IPS-18a (cell line): ENCODE data around the gene RPS3.

Source experiments
- H3K27ac ChIP-seq: one replicate; pipeline ENCODE4 v1.5.1; 2013; ENCODE audit warnings: low read length
- H3K27me3 ChIP-seq: one replicate; pipeline ENCODE4 v1.6.1; 2013; ENCODE audit warnings: mild to moderate bottlenecking, low read length; ENCODE audit not compliant: control insufficient read depth, insufficient read depth
- H3K36me3 ChIP-seq: one replicate; pipeline ENCODE4 v1.6.1; 2013; ENCODE audit warnings: low read depth, low read length; ENCODE audit not compliant: control insufficient read depth
- H3K4me1 ChIP-seq: one replicate; pipeline ENCODE4 v1.6.1; 2013; ENCODE audit warnings: low read depth, low read length; ENCODE audit not compliant: control insufficient read depth
- H3K4me3 ChIP-seq: one replicate; pipeline ENCODE4 v1.5.1; 2013; ENCODE audit warnings: low read length
- H3K9ac ChIP-seq: one replicate; pipeline ENCODE4 v1.6.1; 2013; ENCODE audit warnings: mild to moderate bottlenecking, low read length, moderate library complexity
- H3K9me3 ChIP-seq: one replicate; pipeline ENCODE4 v1.6.1; 2013; ENCODE audit warnings: low read depth, low read length; ENCODE audit not compliant: control insufficient read depth

The RPS3 gene

DNA sequence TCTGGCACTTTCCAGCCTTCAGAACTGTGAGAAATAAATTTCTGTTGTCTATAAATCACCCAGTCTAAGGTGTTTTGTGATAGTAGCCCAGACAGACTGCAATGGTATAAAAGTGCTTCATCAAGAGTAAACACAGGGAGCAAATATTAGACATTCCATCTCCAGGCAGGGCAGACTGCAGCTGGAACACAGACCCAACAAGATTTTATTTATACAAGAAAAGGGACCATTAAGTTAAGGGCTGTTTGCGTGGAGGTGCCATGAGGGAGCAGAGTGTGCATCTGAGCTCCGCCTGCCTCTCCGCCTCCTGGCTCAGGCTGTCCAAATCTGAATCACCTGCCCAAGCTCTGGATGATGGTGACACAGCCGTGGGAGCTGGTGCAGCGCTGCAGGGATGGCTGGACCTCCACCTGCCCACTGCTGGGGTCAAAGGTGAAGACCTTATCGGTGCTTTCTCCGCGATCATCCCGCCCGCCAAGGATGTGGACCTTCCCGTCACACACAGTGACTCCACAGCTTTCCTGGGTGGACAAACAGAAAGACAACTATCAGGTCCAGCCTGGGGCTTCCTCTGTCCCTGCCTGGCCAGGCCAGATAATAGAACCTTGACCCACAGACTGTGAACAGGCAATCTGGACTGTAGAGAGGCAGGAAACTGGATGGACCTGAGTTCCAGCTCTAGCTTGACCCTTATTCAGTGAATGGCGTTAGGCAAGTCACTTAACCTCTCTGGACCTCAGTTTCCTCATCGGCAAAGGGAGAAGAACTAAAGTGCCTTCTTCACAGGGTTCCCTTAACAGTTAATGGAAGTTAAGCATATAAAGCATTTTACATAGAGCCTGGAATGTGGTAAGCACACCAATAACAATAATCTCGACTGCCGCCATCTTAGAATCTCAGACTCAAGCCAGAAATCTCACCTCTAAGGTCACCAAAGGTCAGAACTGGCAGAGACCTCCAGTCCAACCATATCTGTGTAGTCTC, 23.2 kb downstream of the RPS3 start:
- Histone ChIP-seq H3K36me3 (no peaks in the 10 kb centered on the region), H3K27me3 (peaks cover 8% of the 10 kb centered on the region), H3K27ac (no peak overlapping the region), H3K9ac (no peak overlapping the region), H3K4me3 (no peak overlapping the region), H3K9me3 (no peaks in the 10 kb centered on the region), H3K4me1 (no peaks in the 10 kb centered on the region)

DNA sequence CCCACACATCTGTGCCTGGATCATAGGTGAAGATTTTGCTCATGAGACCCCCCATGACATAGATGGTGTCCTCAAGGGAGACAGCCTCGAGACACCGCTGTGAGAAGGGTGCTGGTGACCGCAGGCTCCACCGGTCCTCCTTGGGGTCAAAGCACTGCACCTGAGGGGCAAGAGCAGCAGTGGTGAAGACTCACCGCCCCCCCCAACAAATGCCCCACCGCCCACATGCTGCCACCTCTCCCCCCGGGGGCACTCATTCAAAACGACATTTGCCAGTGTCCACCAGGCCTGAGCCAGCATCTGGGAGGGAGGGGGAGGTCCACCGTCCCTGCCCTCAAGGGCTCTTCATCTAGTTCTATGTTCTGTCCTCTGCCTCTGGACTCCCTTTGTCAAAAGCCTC, 24.4 kb downstream of the RPS3 start:
- Histone ChIP-seq H3K4me3 (no peak overlapping the region), H3K27me3 (peaks cover 19% of the 10 kb centered on the region), H3K9me3 (no peaks in the 10 kb centered on the region), H3K27ac (no peak overlapping the region), H3K4me1 (no peaks in the 10 kb centered on the region), H3K9ac (no peak overlapping the region), H3K36me3 (no peaks in the 10 kb centered on the region)

GRCh38 chr11:75424396-75424795, 25.1 kb downstream of the RPS3 start:
- Histone ChIP-seq H3K9ac (no peak overlapping the region), H3K27me3 (peaks cover 26% of the 10 kb centered on the region), H3K4me1 (no peaks in the 10 kb centered on the region), H3K9me3 (peaks cover 4% of the 10 kb centered on the region), H3K27ac (no peak overlapping the region), H3K36me3 (no peaks in the 10 kb centered on the region), H3K4me3 (no peak overlapping the region)

- H3K27ac ChIP-seq, result no peak overlapping the region
- no peaks in the 10 kb centered on the region for H3K4me1 ChIP-seq
Observed at GRCh38 chr11:75425422-75425821, 26.1 kb downstream of the RPS3 start.

GRCh38 chr11:75426720-75427086, 27.4 kb downstream of the RPS3 start:
- H3K27ac ChIP-seq, result no peak overlapping the region
- no peak overlapping the region for H3K9ac ChIP-seq
- no peaks in the 10 kb centered on the region for H3K36me3 ChIP-seq
- no peaks in the 10 kb centered on the region for H3K4me1 ChIP-seq
- peaks cover 49% of the 10 kb centered on the region for H3K27me3 ChIP-seq
- H3K4me3 ChIP-seq, result no peak overlapping the region
- peaks cover 5% of the 10 kb centered on the region for H3K9me3 ChIP-seq

More at GRCh38 chr11:75425422-75425821, 26.1 kb downstream of the RPS3 start:
- Histone ChIP-seq H3K36me3 (no peaks in the 10 kb centered on the region), H3K27me3 (peaks cover 36% of the 10 kb centered on the region), H3K9me3 (peaks cover 5% of the 10 kb centered on the region), H3K9ac (no peak overlapping the region), H3K4me3 (no peak overlapping the region)

DNA sequence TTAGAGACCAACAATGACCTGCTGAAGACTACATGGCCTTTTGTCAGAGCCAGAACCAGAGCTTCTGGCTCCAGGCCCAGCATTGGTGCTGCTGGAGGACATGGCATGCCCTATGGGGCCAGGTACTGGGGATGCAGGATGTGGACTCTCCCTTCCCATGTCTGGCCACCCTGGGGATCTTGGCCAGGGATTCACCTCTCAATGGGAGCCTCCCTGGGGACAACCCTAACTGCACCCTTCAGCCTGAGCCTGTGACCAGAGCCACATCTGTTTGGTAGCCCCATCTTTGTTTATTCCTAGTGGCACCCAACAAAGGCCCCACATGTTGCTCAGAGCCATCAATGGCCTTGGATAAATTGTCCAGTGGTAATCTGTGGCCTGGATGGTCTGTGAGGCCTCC, 27.9 kb downstream of the RPS3 start:
- Histone ChIP-seq H3K36me3 (no peaks in the 10 kb centered on the region), H3K9me3 (peaks cover 5% of the 10 kb centered on the region), H3K27ac (no peak overlapping the region), H3K4me3 (no peak overlapping the region), H3K9ac (no peak overlapping the region), H3K4me1 (peaks cover under 1% of the 10 kb centered on the region), H3K27me3 (peaks cover 54% of the 10 kb centered on the region)

GRCh38 chr11:75428281-75428724, 29.0 kb downstream of the RPS3 start:
- H3K4me3 ChIP-seq, result no peak overlapping the region
- no peaks in the 10 kb centered on the region for H3K36me3 ChIP-seq
- H3K27ac ChIP-seq, result no peak overlapping the region
- H3K9me3 ChIP-seq, result peaks cover 5% of the 10 kb centered on the region
- H3K9ac ChIP-seq, result no peak overlapping the region
- peaks cover 11% of the 10 kb centered on the region for H3K4me1 ChIP-seq
- peaks cover 65% of the 10 kb centered on the region for H3K27me3 ChIP-seq

DNA sequence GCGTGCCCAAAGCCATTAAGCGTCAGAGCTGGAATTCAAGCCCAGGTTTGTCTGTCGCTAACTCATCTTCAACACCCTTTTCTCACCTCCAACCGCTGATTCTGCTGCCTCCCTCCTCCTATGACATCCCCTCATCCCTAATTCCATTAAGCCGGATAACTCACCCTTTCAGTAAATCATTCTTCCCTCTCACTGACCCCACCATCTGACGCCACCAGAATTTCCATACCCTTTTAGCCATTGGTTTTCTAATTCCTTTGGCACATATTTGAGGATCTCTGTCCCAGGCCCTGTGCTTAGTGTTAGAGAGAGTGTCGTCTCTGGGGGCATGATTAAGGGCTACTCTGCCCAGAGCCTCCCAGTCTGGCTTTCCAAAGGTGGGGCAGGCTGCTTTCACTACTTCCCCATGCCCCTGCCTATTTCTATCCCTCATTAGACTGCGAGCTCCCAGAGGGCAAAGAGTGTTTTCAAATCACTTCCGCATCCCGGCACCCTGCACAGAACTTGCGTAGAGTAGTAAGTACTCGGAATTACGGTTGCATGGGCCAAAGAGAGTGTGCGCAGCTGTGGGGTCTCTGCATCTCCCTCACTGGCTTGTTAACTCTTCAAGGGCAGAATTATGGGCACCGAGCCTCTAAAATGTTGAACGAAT, 29.8 kb downstream of the RPS3 start:
- H3K27me3 ChIP-seq, result peaks cover 73% of the 10 kb centered on the region
- H3K9ac ChIP-seq, result no peak overlapping the region
- peaks cover 5% of the 10 kb centered on the region for H3K9me3 ChIP-seq
- H3K27ac ChIP-seq, result no peak overlapping the region
- H3K4me1 ChIP-seq, result peaks cover 12% of the 10 kb centered on the region
- H3K4me3 ChIP-seq, result no peak overlapping the region
- no peaks in the 10 kb centered on the region for H3K36me3 ChIP-seq

DNA sequence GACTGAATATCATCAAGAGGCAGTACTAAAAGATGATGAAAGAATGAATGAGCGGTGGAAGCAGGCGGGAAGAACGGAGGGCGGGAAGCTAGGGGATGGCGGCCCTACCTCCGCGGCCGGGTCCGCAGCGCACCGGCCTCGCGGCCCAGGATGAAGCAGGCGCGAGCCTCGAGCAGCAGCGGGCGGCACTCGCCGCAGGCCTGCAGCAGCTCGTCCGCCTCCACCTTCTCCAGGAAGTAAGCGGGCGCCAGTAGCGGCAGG, 30.3 kb downstream of the RPS3 start:
- Histone ChIP-seq H3K27ac (no peak overlapping the region), H3K4me3 (no peak overlapping the region)

GRCh38 chr11:75429902-75430713, 30.8 kb downstream of the RPS3 start:
- Histone ChIP-seq H3K9me3 (peaks cover 5% of the 10 kb centered on the region), H3K27ac (no peak overlapping the region), H3K27me3 (peaks cover 75% of the 10 kb centered on the region), H3K4me1 (peaks cover 12% of the 10 kb centered on the region), H3K4me3 (peak overlapping the region; percentile 38), H3K9ac (no peak overlapping the region), H3K36me3 (no peaks in the 10 kb centered on the region)

More for the DNA sequence above, 30.3 kb downstream of the RPS3 start:
- Histone ChIP-seq H3K9ac (no peak overlapping the region), H3K27me3 (peaks cover 75% of the 10 kb centered on the region), H3K9me3 (peaks cover 5% of the 10 kb centered on the region), H3K4me1 (peaks cover 12% of the 10 kb centered on the region), H3K36me3 (no peaks in the 10 kb centered on the region)

GRCh38 chr11:75430714-75431532, 31.6 kb downstream of the RPS3 start:
- H3K27ac ChIP-seq, result no peak overlapping the region
- no peaks in the 10 kb centered on the region for H3K36me3 ChIP-seq
- no peak overlapping the region for H3K9ac ChIP-seq
- H3K27me3 ChIP-seq, result peaks cover 75% of the 10 kb centered on the region
- peaks cover 12% of the 10 kb centered on the region for H3K4me1 ChIP-seq
- H3K9me3 ChIP-seq, result peaks cover 5% of the 10 kb centered on the region
- H3K4me3 ChIP-seq, result peak overlapping the region; percentile 38
